Astrocyte (in vitro differentiated cells and primary cell): ENCODE results near the gene WDR27. TPM values are rescaled to one million over a fixed set of nuclear protein-coding genes. Genes with fewer than 3 reads are reported as not detected.

ENCODE experiments used
- DNase-seq: peaks from one replicate; pipeline ENCODE4 v3.0.0-alpha.2; 2010; ENCODE audit warnings: low read depth
- FAIRE-seq: peaks from 2 replicates; lab custom pipeline; 2011; peaks lifted over from hg19 to GRCh38; lab: Jason Lieb, UNC
- H2AFZ ChIP-seq: 2 replicates; pipeline ENCODE4 v1.6.0; 2012; ENCODE audit warnings: low read depth, low read length, inconsistent platforms
- H3K27ac ChIP-seq: 2 replicates; pipeline ENCODE4 v1.5.1; 2011; ENCODE audit warnings: low read depth, low read length, inconsistent platforms
- H3K27me3 ChIP-seq: 2 replicates; pipeline ENCODE4 v1.6.0; 2011; ENCODE audit warnings: low read length, inconsistent platforms; ENCODE audit not compliant: insufficient read depth
- H3K36me3 ChIP-seq: 2 replicates; pipeline ENCODE4 v1.5.1; 2011; ENCODE audit warnings: low read length, inconsistent platforms; ENCODE audit not compliant: insufficient read depth
- H3K4me1 ChIP-seq: 2 replicates; pipeline ENCODE4 v1.5.1; 2011; ENCODE audit warnings: low read length, inconsistent platforms; ENCODE audit not compliant: insufficient read depth
- H3K4me2 ChIP-seq: 2 replicates; pipeline ENCODE4 v1.6.0; 2012; ENCODE audit warnings: low read length, inconsistent platforms
- H3K4me3 ChIP-seq: 2 replicates; pipeline ENCODE4 v1.5.1; 2011; ENCODE audit warnings: low read depth, mild to moderate bottlenecking, low read length, inconsistent platforms; ENCODE audit not compliant: insufficient read depth
- H3K79me2 ChIP-seq: 2 replicates; pipeline ENCODE4 v1.6.0; 2012; ENCODE audit warnings: mild to moderate bottlenecking, low read length, inconsistent platforms; ENCODE audit not compliant: insufficient read depth
- H3K9ac ChIP-seq: 2 replicates; pipeline ENCODE4 v1.6.0; 2012; ENCODE audit warnings: mild to moderate bottlenecking, low read length, inconsistent platforms
- H3K9me3 ChIP-seq: 2 replicates; pipeline ENCODE4 v1.5.1; 2012; ENCODE audit warnings: low read depth, mild to moderate bottlenecking, low read length, inconsistent platforms; ENCODE audit not compliant: insufficient read depth
- H4K20me1 ChIP-seq: 2 replicates; pipeline ENCODE4 v1.6.0; 2012; ENCODE audit warnings: low read length, inconsistent platforms; ENCODE audit not compliant: insufficient read depth
- H3K27ac Mint-ChIP-seq: one replicate; pipeline ENCODE4 v1.8.0; 2021; ENCODE audit warnings: mild to moderate bottlenecking, mixed read lengths; ENCODE audit not compliant: unreplicated experiment
- H3K27me3 Mint-ChIP-seq: one replicate; pipeline ENCODE4 v1.8.0; 2021; ENCODE audit warnings: low read depth, mixed read lengths; ENCODE audit not compliant: unreplicated experiment
- H3K36me3 Mint-ChIP-seq: one replicate; pipeline ENCODE4 v1.8.0; 2021; ENCODE audit warnings: low read depth, mixed read lengths; ENCODE audit not compliant: unreplicated experiment
- H3K4me1 Mint-ChIP-seq: one replicate; pipeline ENCODE4 v1.8.0; 2021; ENCODE audit warnings: low read depth, mixed read lengths; ENCODE audit not compliant: unreplicated experiment
- H3K4me3 Mint-ChIP-seq: one replicate; pipeline ENCODE4 v1.8.0; 2021; ENCODE audit warnings: mild to moderate bottlenecking, moderate library complexity, mixed read lengths; ENCODE audit not compliant: unreplicated experiment
- H3K9me3 Mint-ChIP-seq: one replicate; pipeline ENCODE4 v1.8.0; 2021; ENCODE audit warnings: mild to moderate bottlenecking, mixed read lengths; ENCODE audit not compliant: unreplicated experiment
- EZH2 ChIP-seq: IDR thresholded peaks from 2 replicates; pipeline ENCODE4 v1.6.1; 2012; ENCODE audit warnings: mild to moderate bottlenecking, low read length, inconsistent platforms; ENCODE audit not compliant: insufficient read depth
- total RNA-seq: library from RNA; stranded (reverse); gene quantifications from 2 replicates; pipeline ENCODE4 v1.2.1, GENCODE V29; 2021
- TF ChIP-seq, protein P1 (sequence below): IDR thresholded peaks from 2 replicates; pipeline ENCODE4 v1.5.1; 2011; ENCODE audit warnings: low read depth, mild to moderate bottlenecking, inconsistent platforms, low read length, moderate library complexity; ENCODE audit not compliant: insufficient read depth

The WDR27 gene
- total RNA-seq, 1 donor from 2014 or later = 31.2 TPM

GRCh38 chr6:169620171-169621130 is 81.4 kb downstream of the WDR27 start:
- Histone ChIP-seq H3K27me3 (no peaks in the 10 kb centered on the region), H3K36me3 (no peaks in the 10 kb centered on the region), H3K9me3 (no peaks in the 10 kb centered on the region), H3K27ac (peak overlapping the region; percentile 82), H4K20me1 (no peaks in the 10 kb centered on the region), H3K9ac (no peak overlapping the region), H3K79me2 (no peaks in the 10 kb centered on the region), H3K4me1 (peaks cover 22% of the 10 kb centered on the region), H2AFZ (no peak overlapping the region), H3K4me2 (peak overlapping the region; percentile 69), H3K4me3 (no peak overlapping the region)
- FAIRE-seq = peak; percentile 54
- Mint-ChIP-seq H3K27me3 (no peaks in the 10 kb centered on the region), H3K4me3 (peak overlapping the region; percentile 0), H3K27ac (peak overlapping the region; percentile 89), H3K36me3 (peaks cover 10% of the 10 kb centered on the region), H3K4me1 (peaks cover 26% of the 10 kb centered on the region), H3K9me3 (no peaks in the 10 kb centered on the region)
- DNase-seq = peak; percentile 78
- TF ChIP-seq EZH2 = no peak
- TF ChIP-seq, protein P1, sequence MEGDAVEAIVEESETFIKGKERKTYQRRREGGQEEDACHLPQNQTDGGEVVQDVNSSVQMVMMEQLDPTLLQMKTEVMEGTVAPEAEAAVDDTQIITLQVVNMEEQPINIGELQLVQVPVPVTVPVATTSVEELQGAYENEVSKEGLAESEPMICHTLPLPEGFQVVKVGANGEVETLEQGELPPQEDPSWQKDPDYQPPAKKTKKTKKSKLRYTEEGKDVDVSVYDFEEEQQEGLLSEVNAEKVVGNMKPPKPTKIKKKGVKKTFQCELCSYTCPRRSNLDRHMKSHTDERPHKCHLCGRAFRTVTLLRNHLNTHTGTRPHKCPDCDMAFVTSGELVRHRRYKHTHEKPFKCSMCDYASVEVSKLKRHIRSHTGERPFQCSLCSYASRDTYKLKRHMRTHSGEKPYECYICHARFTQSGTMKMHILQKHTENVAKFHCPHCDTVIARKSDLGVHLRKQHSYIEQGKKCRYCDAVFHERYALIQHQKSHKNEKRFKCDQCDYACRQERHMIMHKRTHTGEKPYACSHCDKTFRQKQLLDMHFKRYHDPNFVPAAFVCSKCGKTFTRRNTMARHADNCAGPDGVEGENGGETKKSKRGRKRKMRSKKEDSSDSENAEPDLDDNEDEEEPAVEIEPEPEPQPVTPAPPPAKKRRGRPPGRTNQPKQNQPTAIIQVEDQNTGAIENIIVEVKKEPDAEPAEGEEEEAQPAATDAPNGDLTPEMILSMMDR = no peak

GRCh38 chr6:169619650-169620049 is 82.2 kb downstream of the WDR27 start:
- DNase-seq (peak; percentile 35), FAIRE-seq (no peak)
- peak overlapping the region; percentile 89 for H3K27ac Mint-ChIP-seq
- H3K4me3 ChIP-seq = no peak overlapping the region
- H3K36me3 ChIP-seq = no peaks in the 10 kb centered on the region
- peak overlapping the region; percentile 82 for H3K27ac ChIP-seq
- peaks cover 26% of the 10 kb centered on the region for H3K4me1 Mint-ChIP-seq
- no peaks in the 10 kb centered on the region for H3K9me3 Mint-ChIP-seq
- H3K36me3 Mint-ChIP-seq = peaks cover 9% of the 10 kb centered on the region
- H4K20me1 ChIP-seq = no peaks in the 10 kb centered on the region
- no peaks in the 10 kb centered on the region for H3K9me3 ChIP-seq
- peak overlapping the region; percentile 69 for H3K4me2 ChIP-seq
- no peaks in the 10 kb centered on the region for H3K79me2 ChIP-seq
- H3K27me3 Mint-ChIP-seq = no peaks in the 10 kb centered on the region
- H3K9ac ChIP-seq = no peak overlapping the region
- H2AFZ ChIP-seq = no peak overlapping the region
- no peak overlapping the region for H3K4me3 Mint-ChIP-seq
- TF ChIP-seq, protein P1 = no peak
- no peak for TF ChIP-seq EZH2
- H3K27me3 ChIP-seq = no peaks in the 10 kb centered on the region
- peaks cover 22% of the 10 kb centered on the region for H3K4me1 ChIP-seq
